K562 (cell line): ENCODE measurements around the gene ABLIM1. TPM values are rescaled to one million over a fixed set of nuclear protein-coding genes. Genes with fewer than 3 reads are reported as not detected.

ENCODE experiments used
- CHD1 ChIP-seq: fragments of 200-600 bp; sonication (generic); IDR thresholded peaks from one replicate; pipeline ENCODE4 v1.6.1; 2012; ENCODE audit warnings: mild to moderate bottlenecking, moderate library complexity, low read length, inconsistent platforms
- IFI16 ChIP-seq: fragments of 250-450 bp; sonication (Bioruptor Pico); IDR thresholded peaks from 2 replicates; pipeline ENCODE4 v2.1.2; 2022; ENCODE audit warnings: mild to moderate bottlenecking, inconsistent platforms
- NKRF ChIP-seq: fragments of 450-650 bp; IDR thresholded peaks from 2 replicates; pipeline ENCODE4 v1.6.1; 2016; ENCODE audit warnings: borderline replicate concordance
- NR2C2 ChIP-seq, 2 experiments: fragments of 200-800 bp in 1 of 2; sonication (Bioruptor generic) in 1 of 2; sonication (generic) in 1 of 2; formaldehyde crosslinking in 1 of 2; IDR thresholded peaks; 2 replicates each; pipeline versions ENCODE4 v1.6.1 to v1.8.0; 2016 to 2022; ENCODE audit warnings: mild to moderate bottlenecking in 1 of 2, missing compliant biosample characterization in 1 of 2, missing genetic modification characterization in 1 of 2, missing genetic modification reagents in 1 of 2
- SAFB ChIP-seq: fragments of 200-400 bp; formaldehyde crosslinking; IDR thresholded peaks from 2 replicates; pipeline ENCODE4 v1.6.1; 2017; ENCODE audit warnings: low read depth, low read length, borderline replicate concordance
- SAP30 ChIP-seq: fragments of 200-600 bp; sonication (generic); IDR thresholded peaks from 2 replicates; pipeline ENCODE4 v1.6.1; 2012; ENCODE audit warnings: borderline replicate concordance, low read depth, mild to moderate bottlenecking, moderate library complexity, low read length, control low read depth, inconsistent platforms; ENCODE audit not compliant: insufficient read depth, poor library complexity, severe bottlenecking
- TBP ChIP-seq: optimal IDR thresholded peaks from 2 replicates; pipeline ENCODE3; 2011; ENCODE audit warnings: low read depth, low read length, improper control_type of control experiment
- ZBTB34 ChIP-seq: fragments of 250-450 bp; sonication (Bioruptor Pico); IDR thresholded peaks from 2 replicates; pipeline ENCODE4 v1.8.0; 2021; ENCODE audit warnings: mild to moderate bottlenecking, moderate library complexity
- ZNF133 ChIP-seq: fragments of 250-450 bp; sonication (Bioruptor Pico); IDR thresholded peaks from 2 replicates; pipeline ENCODE4 v1.4.0; 2020; ENCODE audit warnings: mild to moderate bottlenecking
- ZNF766 ChIP-seq: fragments of 200-800 bp; sonication (Bioruptor generic); conservative IDR thresholded peaks from 2 replicates; pipeline ENCODE4 v1.6.1; 2016; ENCODE audit warnings: missing genetic modification characterization, missing compliant biosample characterization
- polyA plus RNA-seq, 8 experiments: library from polyadenylated mRNA; depleted of rRNA in 4 of 8; stranded (reverse) in 5 of 8; unstranded in 3 of 8; fragments of >200 nt; fragmentation: Nextera tagmentation in 2 of 8; fragmentation: Illumina TruSeq in 1 of 8; extraction: Ambion mirVana in 2 of 8; extraction: Trizol in 1 of 8; gene quantifications; 2 replicates each; pipeline versions ENCODE4 v1.2.1 to v1.2.3, GENCODE V29; 2011 to 2014; ENCODE audit warnings: inconsistent platforms in 1 of 8, missing spikeins in 1 of 8
- total RNA-seq, 7 experiments: library from RNA; depleted of rRNA in 6 of 7; stranded (reverse); fragments of >200 nt in 6 of 7; fragmentation: Illumina TruSeq in 2 of 7; extraction: Trizol in 2 of 7; gene quantifications; 2 replicates each; pipeline versions ENCODE4 v1.2.1 to v1.2.3, GENCODE V29; 2011 to 2021; ENCODE audit warnings: low replicate concordance in 1 of 7
- TF ChIP-seq, protein P1 (sequence below): fragments of 200-800 bp; sonication (Bioruptor generic); IDR thresholded peaks from 2 replicates; pipeline ENCODE4 v1.6.1; 2017; ENCODE audit warnings: missing genetic modification characterization, missing compliant biosample characterization
- TF ChIP-seq, protein P2 (sequence below), 3 experiments: IDR thresholded peaks in 2 of 3; conservative IDR thresholded peaks in 1 of 3; 2 replicates each; pipeline ENCODE4 v1.5.1; 2011 to 2012; ENCODE audit warnings: low read length in 3 of 3, mild to moderate bottlenecking in 3 of 3, control low read depth in 2 of 3, improper control_type of control experiment in 1 of 3, inconsistent platforms in 1 of 3, low read depth in 1 of 3, mixed read lengths in 1 of 3, moderate library complexity in 1 of 3; ENCODE audit not compliant: insufficient read depth in 2 of 3

Gene ABLIM1
- total and polyA plus RNA-seq, 9 of the 15 experiments (the other 6 are each of a cell fraction or from before 2014, with no cell fraction given) = 0.07 to 0.49 (median 0.14) TPM; not detected in 6

DNA sequence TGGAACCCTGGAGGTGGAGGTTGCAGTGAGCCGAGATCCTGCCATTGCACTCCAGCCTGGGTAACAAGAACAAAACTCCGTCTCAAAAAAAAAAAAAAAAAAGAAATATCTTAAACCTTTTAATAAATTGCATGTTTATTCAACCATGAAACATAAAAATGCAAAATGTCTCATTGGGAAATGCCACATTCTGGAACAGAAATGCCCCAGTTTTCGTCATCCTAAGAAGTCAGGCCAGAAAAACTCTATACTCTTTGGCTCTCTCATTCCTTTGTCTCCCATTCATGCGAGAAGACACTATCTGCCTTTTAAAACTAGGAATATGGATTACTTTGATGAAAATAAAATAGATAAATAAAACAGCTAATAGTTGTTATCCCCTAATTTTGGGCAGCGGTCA is 21.5 kb upstream of the ABLIM1 start (continued):
- TF ChIP-seq, protein P1, sequence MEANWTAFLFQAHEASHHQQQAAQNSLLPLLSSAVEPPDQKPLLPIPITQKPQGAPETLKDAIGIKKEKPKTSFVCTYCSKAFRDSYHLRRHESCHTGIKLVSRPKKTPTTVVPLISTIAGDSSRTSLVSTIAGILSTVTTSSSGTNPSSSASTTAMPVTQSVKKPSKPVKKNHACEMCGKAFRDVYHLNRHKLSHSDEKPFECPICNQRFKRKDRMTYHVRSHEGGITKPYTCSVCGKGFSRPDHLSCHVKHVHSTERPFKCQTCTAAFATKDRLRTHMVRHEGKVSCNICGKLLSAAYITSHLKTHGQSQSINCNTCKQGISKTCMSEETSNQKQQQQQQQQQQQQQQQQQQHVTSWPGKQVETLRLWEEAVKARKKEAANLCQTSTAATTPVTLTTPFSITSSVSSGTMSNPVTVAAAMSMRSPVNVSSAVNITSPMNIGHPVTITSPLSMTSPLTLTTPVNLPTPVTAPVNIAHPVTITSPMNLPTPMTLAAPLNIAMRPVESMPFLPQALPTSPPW (CRISPR knock-in tag) = no peak
- no peak for TF ChIP-seq IFI16 (CRISPR knock-in tag)
- no peak for TF ChIP-seq ZNF133
- TF ChIP-seq NR2C2 (CRISPR knock-in tag; IDR thresholded peaks at IDR 0.05) = no peak
- no peak for TF ChIP-seq NR2C2 (tag; IDR thresholded peaks at IDR 0.05)
- TF ChIP-seq ZBTB34 (CRISPR knock-in tag) = no peak
- no peak for TF ChIP-seq ZNF766
- TF ChIP-seq TBP = no peak
- TF ChIP-seq, protein P2, sequence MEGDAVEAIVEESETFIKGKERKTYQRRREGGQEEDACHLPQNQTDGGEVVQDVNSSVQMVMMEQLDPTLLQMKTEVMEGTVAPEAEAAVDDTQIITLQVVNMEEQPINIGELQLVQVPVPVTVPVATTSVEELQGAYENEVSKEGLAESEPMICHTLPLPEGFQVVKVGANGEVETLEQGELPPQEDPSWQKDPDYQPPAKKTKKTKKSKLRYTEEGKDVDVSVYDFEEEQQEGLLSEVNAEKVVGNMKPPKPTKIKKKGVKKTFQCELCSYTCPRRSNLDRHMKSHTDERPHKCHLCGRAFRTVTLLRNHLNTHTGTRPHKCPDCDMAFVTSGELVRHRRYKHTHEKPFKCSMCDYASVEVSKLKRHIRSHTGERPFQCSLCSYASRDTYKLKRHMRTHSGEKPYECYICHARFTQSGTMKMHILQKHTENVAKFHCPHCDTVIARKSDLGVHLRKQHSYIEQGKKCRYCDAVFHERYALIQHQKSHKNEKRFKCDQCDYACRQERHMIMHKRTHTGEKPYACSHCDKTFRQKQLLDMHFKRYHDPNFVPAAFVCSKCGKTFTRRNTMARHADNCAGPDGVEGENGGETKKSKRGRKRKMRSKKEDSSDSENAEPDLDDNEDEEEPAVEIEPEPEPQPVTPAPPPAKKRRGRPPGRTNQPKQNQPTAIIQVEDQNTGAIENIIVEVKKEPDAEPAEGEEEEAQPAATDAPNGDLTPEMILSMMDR (IDR thresholded peaks at IDR 0.05 in 2 of 3, conservative IDR thresholded peaks at IDR 0.05 in 1 of 3; ENCODE audit: insufficient read depth in 2 of 3, low read depth in 1 of 3, low read length in 3 of 3) = no peak
- no peak for TF ChIP-seq SAP30
- TF ChIP-seq CHD1 = no peak
- no peak for TF ChIP-seq SAFB
- no peak for TF ChIP-seq NKRF
